ENCODE results near the gene ARID1B. TPM values are rescaled to one million over a fixed set of nuclear protein-coding genes. Genes with fewer than 3 reads are reported as not detected.

ARID1B gene
- total RNA-seq, 1 experiment from 2014 or later, result 35.6 TPM

DNA sequence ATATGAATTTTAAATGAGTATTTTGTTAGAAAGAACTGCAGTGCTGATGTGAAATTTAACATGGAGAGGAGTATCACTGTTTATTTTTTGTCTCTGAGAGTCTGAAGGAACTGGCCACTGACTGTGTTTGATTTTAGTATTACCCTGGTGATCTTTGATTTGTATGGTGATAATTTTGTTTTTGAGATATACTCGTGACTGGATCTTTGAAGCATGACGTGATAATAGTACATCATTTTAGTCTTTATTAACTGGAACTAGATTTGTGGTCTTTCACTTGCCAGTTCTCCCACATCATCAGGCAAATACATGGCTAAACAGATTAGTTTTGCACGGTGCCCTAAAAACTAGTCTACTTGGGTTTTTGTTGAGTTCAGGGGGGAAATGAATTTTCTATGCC lies 55.5 kb downstream of the ARID1B start:
- H3K36me3 ChIP-seq (ENCODE audit: control insufficient read depth in 1 of 2, insufficient read depth in 2 of 2, low read length in 2 of 2), result no peaks in the 10 kb centered on the region
- no peak overlapping the region for H3K4me2 ChIP-seq (ENCODE audit: low read length)
- RAD21 ChIA-PET (ENCODE audit: low non-redundant PET in 1 of 2, low total read pairs in 2 of 2, uncharacterized antibody in 2 of 2, unreplicated experiment in 2 of 2), result no interaction called here
- CTCF ChIA-PET, result no interaction called here
- H2AFZ ChIP-seq (ENCODE audit: low read depth, low read length, poor library complexity, severe bottlenecking), result no peak overlapping the region
- ATAC-seq (no peak), DNase-seq (ENCODE audit: low read depth, low spot score) (no peak)
- H3K27ac ChIP-seq (ENCODE audit: low read depth, low read length), result no peak overlapping the region
- H3K79me2 ChIP-seq (ENCODE audit: insufficient read depth, low read length), result peaks cover 50% of the 10 kb centered on the region
- intact Hi-C loops (cut with micrococcal nuclease), result no loop called here
- no peak overlapping the region for H3K9ac ChIP-seq (ENCODE audit: low read length)
- TF ChIP-seq FOSL1 (IDR thresholded peaks at IDR 0.05; ENCODE audit: low read depth) (no peak), ZFX (IDR thresholded peaks at IDR 0.05) (no peak), EZH2 (IDR thresholded peaks at IDR 0.05) (no peak), TCF7L2 (IDR thresholded peaks at IDR 0.05; ENCODE audit: borderline replicate concordance, extremely low read depth, insufficient read depth, insufficient read length) (no peak), EZH2phosphoT487 (IDR thresholded peaks at IDR 0.05; ENCODE audit: borderline replicate concordance) (no peak), SP1 (IDR thresholded peaks at IDR 0.05; ENCODE audit: low read depth) (no peak), ELF1 (IDR thresholded peaks at IDR 0.05; ENCODE audit: borderline replicate concordance, low read depth) (no peak), CEBPB (IDR thresholded peaks at IDR 0.05; ENCODE audit: low read depth) (no peak), CBX3 (IDR thresholded peaks at IDR 0.05; ENCODE audit: low read depth) (no peak)
- TF ChIP-seq, protein P1, sequence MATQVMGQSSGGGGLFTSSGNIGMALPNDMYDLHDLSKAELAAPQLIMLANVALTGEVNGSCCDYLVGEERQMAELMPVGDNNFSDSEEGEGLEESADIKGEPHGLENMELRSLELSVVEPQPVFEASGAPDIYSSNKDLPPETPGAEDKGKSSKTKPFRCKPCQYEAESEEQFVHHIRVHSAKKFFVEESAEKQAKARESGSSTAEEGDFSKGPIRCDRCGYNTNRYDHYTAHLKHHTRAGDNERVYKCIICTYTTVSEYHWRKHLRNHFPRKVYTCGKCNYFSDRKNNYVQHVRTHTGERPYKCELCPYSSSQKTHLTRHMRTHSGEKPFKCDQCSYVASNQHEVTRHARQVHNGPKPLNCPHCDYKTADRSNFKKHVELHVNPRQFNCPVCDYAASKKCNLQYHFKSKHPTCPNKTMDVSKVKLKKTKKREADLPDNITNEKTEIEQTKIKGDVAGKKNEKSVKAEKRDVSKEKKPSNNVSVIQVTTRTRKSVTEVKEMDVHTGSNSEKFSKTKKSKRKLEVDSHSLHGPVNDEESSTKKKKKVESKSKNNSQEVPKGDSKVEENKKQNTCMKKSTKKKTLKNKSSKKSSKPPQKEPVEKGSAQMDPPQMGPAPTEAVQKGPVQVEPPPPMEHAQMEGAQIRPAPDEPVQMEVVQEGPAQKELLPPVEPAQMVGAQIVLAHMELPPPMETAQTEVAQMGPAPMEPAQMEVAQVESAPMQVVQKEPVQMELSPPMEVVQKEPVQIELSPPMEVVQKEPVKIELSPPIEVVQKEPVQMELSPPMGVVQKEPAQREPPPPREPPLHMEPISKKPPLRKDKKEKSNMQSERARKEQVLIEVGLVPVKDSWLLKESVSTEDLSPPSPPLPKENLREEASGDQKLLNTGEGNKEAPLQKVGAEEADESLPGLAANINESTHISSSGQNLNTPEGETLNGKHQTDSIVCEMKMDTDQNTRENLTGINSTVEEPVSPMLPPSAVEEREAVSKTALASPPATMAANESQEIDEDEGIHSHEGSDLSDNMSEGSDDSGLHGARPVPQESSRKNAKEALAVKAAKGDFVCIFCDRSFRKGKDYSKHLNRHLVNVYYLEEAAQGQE (IDR thresholded peaks at IDR 0.05; ENCODE audit: low read depth), result no peak
- no TSS peak for BruUV-seq (replicated peaks)
- peaks cover 16% of the 10 kb centered on the region; the same call in 1 of the 2 replicates for H4K20me1 ChIP-seq (ENCODE audit: insufficient read depth)
- no peak overlapping the region for H3K4me3 ChIP-seq (replicated peaks in 1 of 2; ENCODE audit: low read depth in 1 of 2, low read length in 2 of 2)
- H3K9me2 ChIP-seq (ENCODE audit: insufficient read depth), result no peaks in the 10 kb centered on the region
- POLR2A ChIA-PET, result interaction anchor here (1.1 kb wide), 1 partner anchor 9 kb away, joined by 3 read pairs; no protein-coding TSS in a partner anchor
- peaks cover 10 to 16% of the 10 kb centered on the region in 2 experiments for H3K4me1 ChIP-seq (ENCODE audit: control insufficient read depth in 1 of 2, insufficient read depth in 2 of 2, low read length in 2 of 2)
- H3K9me3 ChIP-seq (ENCODE audit: control insufficient read depth in 1 of 2, insufficient read depth in 1 of 2, low read depth in 1 of 2, low read length in 2 of 2), result no peaks in the 10 kb centered on the region
- H3K27me3 ChIP-seq (ENCODE audit: insufficient read depth, low read length), result no peaks in the 10 kb centered on the region
